ENCODE measurements around the gene FGF1. TPM values are rescaled to one million over a fixed set of nuclear protein-coding genes. Genes with fewer than 3 reads are reported as not detected.

The FGF1 gene
- total RNA-seq, 2 donors from 2014 or later, result 0.77 TPM; not detected in 1

GRCh38 chr5:142547445-142548380, 138.2 kb downstream of the FGF1 start:
- Histone ChIP-seq H3K4me3 (ENCODE audit: low read length) (no peak overlapping the region), H3K36me3 (ENCODE audit: control insufficient read depth, insufficient read depth, low read length) (no peaks in the 10 kb centered on the region), H3K27me3 (ENCODE audit: control insufficient read depth, insufficient read depth, low read length, poor library complexity, severe bottlenecking) (no peaks in the 10 kb centered on the region), H3K9ac (ENCODE audit: extremely low read depth, low read length, poor library complexity, severe bottlenecking) (no peak overlapping the region), H3K27ac (ENCODE audit: low read depth, low read length) (no peak overlapping the region), H3K4me1 (ENCODE audit: control insufficient read depth, insufficient read depth, low read length) (peaks cover 3% of the 10 kb centered on the region), H3K9me3 (ENCODE audit: control insufficient read depth, low read length) (no peaks in the 10 kb centered on the region)
- H3K27ac Mint-ChIP-seq, result no peak overlapping the region
- H3K27me3 Mint-ChIP-seq (ENCODE audit: insufficient read depth), result no peaks in the 10 kb centered on the region
- no peaks in the 10 kb centered on the region for H3K9me3 Mint-ChIP-seq
- H3K36me3 Mint-ChIP-seq (ENCODE audit: low read depth), result no peaks in the 10 kb centered on the region
- no peak overlapping the region for H3K4me3 Mint-ChIP-seq
- no peak for DNase-seq
- no peak for TF ChIP-seq CTCF (conservative IDR thresholded peaks at IDR 0.05)
- WGBS, 2 experiments (ENCODE audit: insufficient coverage in 1 of 2, insufficient read length in 1 of 2), result 92 to 93% methylated on average over 8 to 9 of the region's 9 CpGs
- H3K4me1 Mint-ChIP-seq, result peaks cover 49% of the 10 kb centered on the region

GRCh38 chr5:142545650-142546322, 140.1 kb downstream of the FGF1 start:
- no peaks in the 10 kb centered on the region for H3K27me3 Mint-ChIP-seq (ENCODE audit: insufficient read depth)
- no peak overlapping the region for H3K27ac ChIP-seq (ENCODE audit: low read depth, low read length)
- WGBS, 2 experiments (ENCODE audit: insufficient coverage in 1 of 2, insufficient read length in 1 of 2), result 82 to 92% methylated on average over 2 to 3 of the region's 3 CpGs
- H3K9me3 ChIP-seq (ENCODE audit: control insufficient read depth, low read length), result no peaks in the 10 kb centered on the region
- TF ChIP-seq CTCF (conservative IDR thresholded peaks at IDR 0.05), result no peak
- H3K4me3 Mint-ChIP-seq, result no peak overlapping the region
- no peaks in the 10 kb centered on the region for H3K27me3 ChIP-seq (ENCODE audit: control insufficient read depth, insufficient read depth, low read length, poor library complexity, severe bottlenecking)
- no peak overlapping the region for H3K9ac ChIP-seq (ENCODE audit: extremely low read depth, low read length, poor library complexity, severe bottlenecking)
- H3K4me3 ChIP-seq (ENCODE audit: low read length), result no peak overlapping the region
- no peaks in the 10 kb centered on the region for H3K36me3 Mint-ChIP-seq (ENCODE audit: low read depth)
- H3K9me3 Mint-ChIP-seq, result no peaks in the 10 kb centered on the region
- peaks cover 3% of the 10 kb centered on the region for H3K4me1 ChIP-seq (ENCODE audit: control insufficient read depth, insufficient read depth, low read length)
- H3K36me3 ChIP-seq (ENCODE audit: control insufficient read depth, insufficient read depth, low read length), result no peaks in the 10 kb centered on the region
- peaks cover 41% of the 10 kb centered on the region for H3K4me1 Mint-ChIP-seq
- no peak for DNase-seq
- H3K27ac Mint-ChIP-seq, result no peak overlapping the region

GRCh38 chr5:142544946-142545649, 140.8 kb downstream of the FGF1 start:
- H3K27me3 ChIP-seq (ENCODE audit: control insufficient read depth, insufficient read depth, low read length, poor library complexity, severe bottlenecking), result no peaks in the 10 kb centered on the region
- H3K4me3 ChIP-seq (ENCODE audit: low read length), result no peak overlapping the region
- peaks cover 3% of the 10 kb centered on the region for H3K4me1 ChIP-seq (ENCODE audit: control insufficient read depth, insufficient read depth, low read length)
- H3K9ac ChIP-seq (ENCODE audit: extremely low read depth, low read length, poor library complexity, severe bottlenecking), result no peak overlapping the region
- H3K27ac ChIP-seq (ENCODE audit: low read depth, low read length), result no peak overlapping the region
- Mint-ChIP-seq H3K4me1 (peaks cover 38% of the 10 kb centered on the region), H3K4me3 (no peak overlapping the region), H3K27me3 (ENCODE audit: insufficient read depth) (no peaks in the 10 kb centered on the region), H3K27ac (no peak overlapping the region), H3K9me3 (no peaks in the 10 kb centered on the region), H3K36me3 (ENCODE audit: low read depth) (no peaks in the 10 kb centered on the region)
- H3K36me3 ChIP-seq (ENCODE audit: control insufficient read depth, insufficient read depth, low read length), result no peaks in the 10 kb centered on the region
- no peaks in the 10 kb centered on the region for H3K9me3 ChIP-seq (ENCODE audit: control insufficient read depth, low read length)
- WGBS, 2 experiments (ENCODE audit: insufficient coverage in 1 of 2, insufficient read length in 1 of 2), result 67 to 90% methylated on average over 2 to 3 of the region's 3 CpGs
- DNase-seq, result no peak
- no peak for TF ChIP-seq CTCF (conservative IDR thresholded peaks at IDR 0.05)
